Vagina (tissue), 2 donors: ENCODE measurements around the gene KRTAP4-11. TPM values are rescaled to one million over a fixed set of nuclear protein-coding genes. Genes with fewer than 3 reads are reported as not detected.
"Not testable (repeated sequence)": the region's sequence is repeated elsewhere in the genome, so short reads cannot be mapped to it uniquely, and the experiment has no call there.

Experiments
- DNase-seq, 2 donors: peaks; one replicate each; pipeline ENCODE4 v3.0.0-alpha.2; 2017; ENCODE audit errors: extremely low spot score in 2 of 2
- H3K27ac ChIP-seq: fragments of 200-600 bp; sonication (generic); one replicate; pipeline ENCODE4 v1.5.1; 2019
- H3K27me3 ChIP-seq: fragments of 200-600 bp; sonication (generic); one replicate; pipeline ENCODE4 v1.5.1; 2019
- H3K36me3 ChIP-seq, 2 donors: fragments of 200-600 bp; sonication (generic); one replicate each; pipeline ENCODE4 v1.5.1; 2017 to 2019
- H3K4me1 ChIP-seq: fragments of 200-600 bp; sonication (generic); one replicate; pipeline ENCODE4 v1.5.1; 2019
- H3K4me3 ChIP-seq, 2 donors: fragments of 200-600 bp; sonication (generic); 1 replicate in 1 of 2; 2 replicates in 1 of 2; pipeline ENCODE4 v1.5.1; 2016 to 2019
- H3K9me3 ChIP-seq: fragments of 200-600 bp; sonication (generic); one replicate; pipeline ENCODE4 v1.5.1; 2019
- POLR2A ChIP-seq, 2 donors: fragments of 450-650 bp; IDR thresholded peaks; one replicate each; pipeline ENCODE4 v1.6.1; 2017; ENCODE audit warnings: antibody characterized with exemption in 2 of 2, mild to moderate bottlenecking in 2 of 2, moderate library complexity in 2 of 2
- POLR2AphosphoS5 ChIP-seq, 2 donors: sonication (generic); formaldehyde crosslinking; IDR thresholded peaks; one replicate each; pipeline ENCODE4 v1.9.0; 2017; ENCODE audit warnings: antibody characterized with exemption in 2 of 2, mild to moderate bottlenecking in 2 of 2, low read depth in 1 of 2; ENCODE audit not compliant: insufficient read depth in 1 of 2
- intact Hi-C: fragments of 100-400 bp; cut with DNase I; formaldehyde crosslinking; loops from one replicate; pipeline ENCODE4 v1.15.1; 2023
- total RNA-seq: library from RNA; depleted of rRNA; stranded (reverse); fragments of >200 nt; gene quantifications from one replicate; pipeline ENCODE4 v1.2.3, GENCODE V29; 2016
- TF ChIP-seq, protein P1 (sequence below), 3 experiments: fragments of 450-650 bp in 2 of 3; fragments of 200-600 bp in 1 of 3; sonication (generic) in 1 of 3; IDR thresholded peaks; one replicate each; pipeline ENCODE4 v1.5.1; 2017 to 2019; ENCODE audit warnings: antibody characterized with exemption in 3 of 3, mild to moderate bottlenecking in 2 of 3, moderate library complexity in 2 of 3

KRTAP4-11 gene
- total RNA-seq, 1 donor from 2014 or later = not detected

DNA sequence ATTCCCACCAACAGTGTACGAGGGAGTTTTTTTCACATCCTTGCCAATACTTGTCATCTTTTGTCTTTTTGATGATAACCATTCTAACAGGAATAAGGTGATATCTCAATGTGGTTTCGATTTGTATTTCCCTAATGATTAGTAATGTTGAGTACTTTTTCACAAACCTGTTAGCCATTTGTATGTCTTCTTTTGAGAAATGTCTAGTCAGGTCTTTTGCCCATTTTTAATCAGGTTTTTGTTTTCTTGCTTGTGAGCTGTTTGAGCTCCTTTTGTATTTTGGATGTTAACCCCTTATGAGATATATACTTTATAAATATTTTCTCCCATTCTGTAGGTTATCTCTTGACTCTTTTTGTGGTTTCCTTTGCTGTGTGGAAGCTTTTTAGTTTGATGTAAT, 33.4 kb upstream of the KRTAP4-11 start:
- intact Hi-C loops = no loop called here
- TF ChIP-seq POLR2AphosphoS5 (IDR thresholded peaks at IDR 0.05; ENCODE audit: insufficient read depth in 1 of 2, low read depth in 1 of 2) = no peak
- no peak for TF ChIP-seq POLR2A (IDR thresholded peaks at IDR 0.05)
- TF ChIP-seq, protein P1, sequence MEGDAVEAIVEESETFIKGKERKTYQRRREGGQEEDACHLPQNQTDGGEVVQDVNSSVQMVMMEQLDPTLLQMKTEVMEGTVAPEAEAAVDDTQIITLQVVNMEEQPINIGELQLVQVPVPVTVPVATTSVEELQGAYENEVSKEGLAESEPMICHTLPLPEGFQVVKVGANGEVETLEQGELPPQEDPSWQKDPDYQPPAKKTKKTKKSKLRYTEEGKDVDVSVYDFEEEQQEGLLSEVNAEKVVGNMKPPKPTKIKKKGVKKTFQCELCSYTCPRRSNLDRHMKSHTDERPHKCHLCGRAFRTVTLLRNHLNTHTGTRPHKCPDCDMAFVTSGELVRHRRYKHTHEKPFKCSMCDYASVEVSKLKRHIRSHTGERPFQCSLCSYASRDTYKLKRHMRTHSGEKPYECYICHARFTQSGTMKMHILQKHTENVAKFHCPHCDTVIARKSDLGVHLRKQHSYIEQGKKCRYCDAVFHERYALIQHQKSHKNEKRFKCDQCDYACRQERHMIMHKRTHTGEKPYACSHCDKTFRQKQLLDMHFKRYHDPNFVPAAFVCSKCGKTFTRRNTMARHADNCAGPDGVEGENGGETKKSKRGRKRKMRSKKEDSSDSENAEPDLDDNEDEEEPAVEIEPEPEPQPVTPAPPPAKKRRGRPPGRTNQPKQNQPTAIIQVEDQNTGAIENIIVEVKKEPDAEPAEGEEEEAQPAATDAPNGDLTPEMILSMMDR (IDR thresholded peaks at IDR 0.05) = no peak
- Histone ChIP-seq H3K4me1 (no peaks in the 10 kb centered on the region), H3K4me3 (no peak overlapping the region), H3K36me3 (no peaks in the 10 kb centered on the region), H3K27ac (no peak overlapping the region), H3K27me3 (no peaks in the 10 kb centered on the region), H3K9me3 (no peaks in the 10 kb centered on the region)
- no peak for DNase-seq

DNA sequence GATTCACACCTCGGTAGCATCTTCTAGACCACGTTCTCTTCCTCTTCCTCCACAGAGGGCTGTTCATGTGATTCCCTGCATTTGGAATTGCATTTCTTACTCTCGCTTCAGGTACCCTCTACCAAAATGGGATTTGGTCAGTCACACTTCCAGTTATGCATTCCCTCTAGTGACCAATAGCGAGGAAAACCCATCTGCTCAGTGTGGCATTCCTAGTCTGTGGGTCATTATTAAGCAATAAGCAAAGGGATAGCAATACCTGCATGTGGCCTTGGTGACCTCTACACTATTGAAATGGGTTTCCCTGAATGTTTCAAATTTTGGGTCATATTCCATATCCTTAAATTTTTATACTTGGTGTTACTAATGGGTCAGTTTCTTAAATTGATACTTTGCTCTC, 31.9 kb upstream of the KRTAP4-11 start:
- H3K9me3 ChIP-seq = no peaks in the 10 kb centered on the region
- TF ChIP-seq POLR2A (IDR thresholded peaks at IDR 0.05) (no peak), POLR2AphosphoS5 (IDR thresholded peaks at IDR 0.05; ENCODE audit: insufficient read depth in 1 of 2, low read depth in 1 of 2) (no peak)
- TF ChIP-seq, protein P1 (IDR thresholded peaks at IDR 0.05) = no peak
- intact Hi-C loops = no loop called here
- H3K27ac ChIP-seq = no peak overlapping the region
- no peak for DNase-seq
- no peaks in the 10 kb centered on the region for H3K4me1 ChIP-seq
- H3K36me3 ChIP-seq = no peaks in the 10 kb centered on the region
- no peaks in the 10 kb centered on the region for H3K27me3 ChIP-seq
- H3K4me3 ChIP-seq = no peak overlapping the region

DNA sequence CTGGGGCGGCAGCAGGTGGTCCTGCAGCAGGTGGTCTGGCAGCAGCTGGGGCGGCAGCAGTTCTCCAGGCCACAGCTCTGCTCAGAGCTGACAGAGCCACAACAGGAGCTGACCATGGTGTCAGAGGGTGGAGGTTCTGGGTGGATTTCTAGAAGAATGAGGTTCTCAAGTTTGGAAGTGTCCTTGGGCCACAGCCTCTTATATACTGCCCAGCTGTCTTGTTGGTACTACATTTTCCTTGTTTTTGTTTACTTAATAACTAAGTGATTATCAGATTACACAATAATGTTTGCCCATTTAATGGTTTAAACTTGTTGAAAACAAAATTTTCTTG, 31.4 kb upstream of the KRTAP4-11 start, which contains the start of gene KRTAP4-5:
Gene KRTAP4-5 (minus strand): TSS at position 174 of the 334 bp plus-strand sequence. CDS start 58 bp downstream, at position 116.
- Histone ChIP-seq H3K27me3 (no peaks in the 10 kb centered on the region), H3K36me3 (no peaks in the 10 kb centered on the region), H3K9me3 (no peaks in the 10 kb centered on the region), H3K27ac (no peak within 1 kb of the TSS), H3K4me3 (no peak within 1 kb of the TSS), H3K4me1 (no peaks in the 10 kb centered on the region)
- DNase-seq = no peak
- TF ChIP-seq POLR2AphosphoS5 (IDR thresholded peaks at IDR 0.05; ENCODE audit: insufficient read depth in 1 of 2, low read depth in 1 of 2) (no peak), POLR2A (IDR thresholded peaks at IDR 0.05) (no peak)
- TF ChIP-seq, protein P1 (IDR thresholded peaks at IDR 0.05) = no peak
- intact Hi-C loops = no loop called here

DNA sequence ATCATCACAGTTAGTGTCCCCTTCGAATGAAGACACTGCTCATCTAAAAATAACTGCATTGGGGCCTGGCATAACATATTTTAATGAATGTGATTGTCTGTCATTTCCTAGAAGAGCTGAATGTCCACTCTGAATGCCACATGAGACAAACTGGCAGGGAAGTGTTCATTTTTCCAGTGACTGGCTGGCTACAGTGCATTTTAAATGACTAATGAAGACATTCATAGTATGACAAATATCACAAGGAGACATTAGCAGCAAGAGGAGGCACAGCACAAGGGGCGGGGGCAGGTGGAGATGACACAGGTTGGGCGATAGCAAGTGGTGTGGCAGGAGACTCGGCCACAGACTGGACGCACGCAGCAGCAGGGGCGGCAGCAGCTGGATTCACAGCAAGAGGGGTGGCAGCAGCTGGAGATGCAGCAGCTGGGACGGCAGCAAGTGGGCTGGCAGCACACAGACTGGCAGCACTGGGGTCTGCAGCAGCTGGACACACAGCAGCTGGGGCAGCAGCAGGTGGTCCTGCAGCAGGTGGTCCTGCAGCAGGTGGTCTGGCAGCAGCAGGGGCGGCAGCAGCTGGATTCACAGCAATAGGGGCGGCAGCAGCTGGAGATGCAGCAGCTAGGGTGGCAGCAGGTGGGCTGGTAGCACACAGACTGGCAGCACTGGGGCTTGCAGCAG, 30.9 kb upstream of the KRTAP4-11 start:
- H3K9me3 ChIP-seq, H3K27ac ChIP-seq, intact Hi-C loops, H3K4me1 ChIP-seq, H3K36me3 ChIP-seq, H3K27me3 ChIP-seq, DNase-seq, H3K4me3 ChIP-seq: not testable (repeated sequence)

DNA sequence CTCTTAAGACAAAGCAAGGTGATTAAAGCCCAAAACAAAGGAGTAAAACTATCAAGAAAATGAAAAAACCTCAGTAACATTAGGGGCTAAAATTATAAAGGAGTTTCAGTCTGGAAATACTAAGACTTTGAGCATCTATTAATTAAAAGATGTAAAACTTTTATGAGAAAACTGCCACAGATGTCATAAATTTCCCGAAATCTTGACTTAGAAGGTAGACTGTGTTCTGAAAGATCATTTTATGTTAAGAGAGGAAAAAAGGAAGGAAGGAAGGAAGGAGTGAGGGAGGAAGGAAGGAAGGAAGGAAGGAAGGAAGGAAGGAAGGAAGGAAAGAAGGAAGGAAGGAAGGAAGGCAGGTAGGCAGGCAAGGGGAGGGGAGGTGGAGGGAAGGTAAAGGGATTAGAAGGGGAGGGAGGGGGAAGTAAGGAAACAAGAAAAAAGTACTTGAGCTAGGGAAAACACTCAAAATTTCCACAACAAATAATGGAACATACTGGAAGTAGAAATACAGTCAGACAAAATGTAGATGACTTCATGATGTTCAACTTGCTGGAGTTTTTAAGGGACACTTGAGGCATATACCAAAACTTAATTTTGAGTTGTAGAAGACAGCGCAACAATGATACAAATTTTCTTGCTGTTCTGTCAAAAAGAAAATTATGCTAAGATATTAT, 29.5 kb upstream of the KRTAP4-11 start:
- DNase-seq = no peak
- no peaks in the 10 kb centered on the region for H3K9me3 ChIP-seq
- intact Hi-C loops = no loop called here
- no peaks in the 10 kb centered on the region for H3K27me3 ChIP-seq
- H3K27ac ChIP-seq = no peak overlapping the region
- TF ChIP-seq, protein P1 (IDR thresholded peaks at IDR 0.05) = no peak
- TF ChIP-seq POLR2AphosphoS5 (IDR thresholded peaks at IDR 0.05; ENCODE audit: insufficient read depth in 1 of 2, low read depth in 1 of 2) (no peak), POLR2A (IDR thresholded peaks at IDR 0.05) (no peak)
- no peaks in the 10 kb centered on the region for H3K4me1 ChIP-seq
- H3K36me3 ChIP-seq = no peaks in the 10 kb centered on the region
- H3K4me3 ChIP-seq = no peak overlapping the region
